Activated CD4-positive, alpha-beta memory T cell treated with anti-CD3 and anti-CD28 coated beads, Interleukin-2, amount 10 ng/mL, durations not matched to agents 7 days and 5 days (primary cell): ENCODE measurements around the gene MAP7D1. TPM values are rescaled to one million over a fixed set of nuclear protein-coding genes. Genes with fewer than 3 reads are reported as not detected.
"Not testable (repeated sequence)": the region's sequence is repeated elsewhere in the genome, so short reads cannot be mapped to it uniquely, and the experiment has no call there.

Experiments used
- CTCF ChIA-PET: fragments of 350-600 bp; sonication (Branson Sonifier 250); formaldehyde crosslinking; loops from one replicate; lab custom pipeline; 2021; ENCODE audit warnings: antibody characterized with exemption, inconsistent platforms; lab: Charles Lee
- POLR2A ChIA-PET: fragments of 350-600 bp; sonication (Branson Sonifier 250); formaldehyde crosslinking; loops from one replicate; lab custom pipeline; 2021; ENCODE audit warnings: antibody characterized with exemption; lab: Charles Lee
- DNase-seq: peaks from one replicate; pipeline ENCODE4 v3.0.0-alpha.2; 2020
- H3K27ac Mint-ChIP-seq: one replicate; pipeline ENCODE4 v1.8.0; 2021; ENCODE audit warnings: mild to moderate bottlenecking, mixed read lengths
- H3K27me3 Mint-ChIP-seq: one replicate; pipeline ENCODE4 v1.8.0; 2021; ENCODE audit warnings: mixed read lengths
- H3K36me3 Mint-ChIP-seq: one replicate; pipeline ENCODE4 v1.8.0; 2021; ENCODE audit warnings: low read depth, mixed read lengths
- H3K4me1 Mint-ChIP-seq: one replicate; pipeline ENCODE4 v1.8.0; 2021; ENCODE audit warnings: mixed read lengths
- H3K4me3 Mint-ChIP-seq: one replicate; pipeline ENCODE4 v1.8.0; 2021; ENCODE audit warnings: mild to moderate bottlenecking, mixed read lengths
- H3K9me3 Mint-ChIP-seq: one replicate; pipeline ENCODE4 v1.8.0; 2021; ENCODE audit warnings: mixed read lengths
- total RNA-seq, 2 experiments: library from RNA; stranded (reverse); gene quantifications; one replicate each; pipeline ENCODE4 v1.2.3, GENCODE V29; 2021

Gene MAP7D1
- total RNA-seq, 2 experiments from 2014 or later = 215 to 221 TPM

GRCh38 chr1:36176106-36176949 is 20.4 kb downstream of the MAP7D1 start:
- no peak overlapping the region for H3K27ac Mint-ChIP-seq
- H3K36me3 Mint-ChIP-seq = peaks cover 70% of the 10 kb centered on the region
- no peaks in the 10 kb centered on the region for H3K9me3 Mint-ChIP-seq
- ChIA-PET CTCF (no interaction called here), POLR2A (no interaction called here)
- H3K27me3 Mint-ChIP-seq = no peaks in the 10 kb centered on the region
- no peak overlapping the region for H3K4me3 Mint-ChIP-seq
- peaks cover 2% of the 10 kb centered on the region for H3K4me1 Mint-ChIP-seq
- DNase-seq = no peak

- Mint-ChIP-seq H3K27me3 (no peaks in the 10 kb centered on the region), H3K27ac (no peak overlapping the region), H3K4me3 (no peak overlapping the region), H3K36me3 (peaks cover 63% of the 10 kb centered on the region), H3K4me1 (no peaks in the 10 kb centered on the region), H3K9me3 (no peaks in the 10 kb centered on the region)
- ChIA-PET POLR2A (interaction anchor here (1.5 kb wide), 1 partner anchor 18 kb away, joined by 4 read pairs; no protein-coding TSS in a partner anchor), CTCF (interaction anchor here (0.9 kb wide), 1 partner anchor 28 kb away, joined by 4 read pairs; the partner anchor contains the start of gene TRAPPC3)
- no peak for DNase-seq
Measured at GRCh38 chr1:36177589-36178431, 21.9 kb downstream of the MAP7D1 start.

GRCh38 chr1:36178471-36179219 is 22.7 kb downstream of the MAP7D1 start:
- ChIA-PET CTCF (no interaction called here), POLR2A (interaction anchor here (1.0 to 1.5 kb wide), 2 partner anchors 17 to 19 kb away, joined by 3 to 4 read pairs; no protein-coding TSS in a partner anchor)
- Mint-ChIP-seq H3K9me3 (no peaks in the 10 kb centered on the region), H3K4me3 (no peak overlapping the region), H3K27me3 (no peaks in the 10 kb centered on the region), H3K27ac (no peak overlapping the region), H3K4me1 (no peaks in the 10 kb centered on the region), H3K36me3 (peaks cover 60% of the 10 kb centered on the region)
- no peak for DNase-seq

- ChIA-PET CTCF (no interaction called here), POLR2A (interaction anchor here (1.0 kb wide), 1 partner anchor 18 kb away, joined by 3 read pairs; no protein-coding TSS in a partner anchor)
- Mint-ChIP-seq H3K27me3 (no peaks in the 10 kb centered on the region), H3K36me3 (peaks cover 54% of the 10 kb centered on the region), H3K27ac (no peak overlapping the region), H3K9me3 (no peaks in the 10 kb centered on the region), H3K4me1 (no peaks in the 10 kb centered on the region), H3K4me3 (no peak overlapping the region)
- DNase-seq = no peak
Measured at GRCh38 chr1:36179220-36179600, 23.2 kb downstream of the MAP7D1 start.

GRCh38 chr1:36182734-36183133 is 26.8 kb downstream of the MAP7D1 start:
- CTCF ChIA-PET = interaction anchor here (1.7 to 2.9 kb wide), 3 partner anchors 22 to 103 kb away, joined by 4 to 19 read pairs (median 10); partner anchors contain the start of gene TRAPPC3
- Mint-ChIP-seq H3K36me3 (peaks cover 34% of the 10 kb centered on the region), H3K4me3 (no peak overlapping the region), H3K4me1 (peaks cover 5% of the 10 kb centered on the region), H3K9me3 (no peaks in the 10 kb centered on the region), H3K27me3 (no peaks in the 10 kb centered on the region), H3K27ac (no peak overlapping the region)
- POLR2A ChIA-PET = interaction anchor here (0.5 to 2.4 kb wide), 6 partner anchors 20 to 177 kb away, joined by 3 to 19 read pairs (median 7); partner anchors contain the start of genes MAP7D1, THRAP3 and TRAPPC3
- DNase-seq = no peak

GRCh38 chr1:36183309-36183856 is 27.4 kb downstream of the MAP7D1 start:
- POLR2A ChIA-PET = interaction anchor here (0.5 to 2.4 kb wide), 7 partner anchors 21 to 178 kb away, joined by 3 to 19 read pairs (median 6); partner anchors contain the start of genes MAP7D1, THRAP3 and TRAPPC3
- Mint-ChIP-seq H3K4me3 (no peak overlapping the region), H3K9me3 (no peaks in the 10 kb centered on the region), H3K27me3 (no peaks in the 10 kb centered on the region), H3K4me1 (peaks cover 8% of the 10 kb centered on the region), H3K27ac (peak overlapping the region; percentile 10), H3K36me3 (peaks cover 31% of the 10 kb centered on the region)
- CTCF ChIA-PET = interaction anchor here (1.7 to 2.9 kb wide), 3 partner anchors 22 to 103 kb away, joined by 4 to 19 read pairs (median 10); partner anchors contain the start of gene TRAPPC3
- no peak for DNase-seq

- Mint-ChIP-seq H3K27ac (peak overlapping the region; percentile 38), H3K27me3 (no peaks in the 10 kb centered on the region), H3K4me3 (no peak overlapping the region), H3K9me3 (no peaks in the 10 kb centered on the region), H3K36me3 (peaks cover 3% of the 10 kb centered on the region), H3K4me1 (peaks cover 8% of the 10 kb centered on the region)
- POLR2A ChIA-PET = interaction anchor here (0.7 to 3.0 kb wide), 8 partner anchors 26 to 71 kb away, joined by 3 to 35 read pairs (median 6); partner anchors contain the start of genes MAP7D1, THRAP3 and TRAPPC3
- CTCF ChIA-PET = interaction anchor here (0.6 to 5.3 kb wide), 18 partner anchors 9 to 478 kb away, joined by 3 to 123 read pairs (median 6); partner anchors contain the start of genes LSM10, THRAP3 and TRAPPC3
- peak; percentile 84 for DNase-seq
Measured at GRCh38 chr1:36187800-36188593, 32.0 kb downstream of the MAP7D1 start.

- H3K27ac Mint-ChIP-seq, POLR2A ChIA-PET, H3K9me3 Mint-ChIP-seq, H3K27me3 Mint-ChIP-seq, DNase-seq, H3K4me1 Mint-ChIP-seq, H3K4me3 Mint-ChIP-seq, H3K36me3 Mint-ChIP-seq: not testable (repeated sequence)
- CTCF ChIA-PET = interaction anchor here (1.2 to 1.3 kb wide), 3 partner anchors 9 to 89 kb away, joined by 4 to 6 read pairs (median 4); partner anchors contain the start of gene TRAPPC3
Measured at GRCh38 chr1:36196805-36197204, 40.8 kb downstream of the MAP7D1 start.

- ChIA-PET CTCF (no interaction called here), POLR2A (interaction anchor here (0.7 kb wide), 1 partner anchor 25 kb away, joined by 3 read pairs; the partner anchor contains the start of gene THRAP3)
- Mint-ChIP-seq H3K27me3 (peaks cover 4% of the 10 kb centered on the region), H3K4me3 (no peak overlapping the region), H3K27ac (no peak overlapping the region), H3K9me3 (no peaks in the 10 kb centered on the region), H3K4me1 (peaks cover 5% of the 10 kb centered on the region), H3K36me3 (no peaks in the 10 kb centered on the region)
- DNase-seq = no peak
Measured at GRCh38 chr1:36198641-36199040, 42.7 kb downstream of the MAP7D1 start.

- POLR2A ChIA-PET = interaction anchor here (1.5 kb wide), 1 partner anchor 23 kb away, joined by 3 read pairs; no protein-coding TSS in a partner anchor
- Mint-ChIP-seq H3K9me3 (no peaks in the 10 kb centered on the region), H3K4me3 (no peak overlapping the region), H3K27me3 (peaks cover 4% of the 10 kb centered on the region), H3K27ac (no peak overlapping the region), H3K4me1 (peaks cover 2% of the 10 kb centered on the region), H3K36me3 (no peaks in the 10 kb centered on the region)
- DNase-seq = no peak
- CTCF ChIA-PET = no interaction called here
Measured at GRCh38 chr1:36199934-36200741, 44.2 kb downstream of the MAP7D1 start.
